GM12878 (cell line): ENCODE measurements around the gene TXNDC8. TPM values are rescaled to one million over a fixed set of nuclear protein-coding genes. Genes with fewer than 3 reads are reported as not detected.
A peak's percentile ranks its signal among the peaks of the same experiment; 100 is the strongest.

ENCODE experiments used
- ATF7 ChIP-seq: fragments of 450-650 bp; IDR thresholded peaks from 2 replicates; pipeline ENCODE4 v1.6.1; 2016; ENCODE audit warnings: low read depth, mild to moderate bottlenecking
- CEBPB ChIP-seq, 2 experiments: fragments of 150-350 bp in 1 of 2; IDR thresholded peaks; 2 replicates each; pipeline ENCODE4 v1.6.1; 2012 to 2014; ENCODE audit warnings: low read depth in 2 of 2, low read length in 2 of 2, borderline replicate concordance in 1 of 2, inconsistent platforms in 1 of 2
- ELK1 ChIP-seq: IDR thresholded peaks from 2 replicates; pipeline ENCODE4 v1.6.1; 2012; ENCODE audit warnings: low read depth, low read length, improper control_type of control experiment
- FOXM1 ChIP-seq: IDR thresholded peaks from 2 replicates; pipeline ENCODE4 v1.6.1; 2012; ENCODE audit warnings: low read depth, mild to moderate bottlenecking, inconsistent platforms, low read length, moderate library complexity
- GABPA ChIP-seq: IDR thresholded peaks from 2 replicates; pipeline ENCODE4 v1.6.1; 2014; ENCODE audit warnings: antibody characterized with exemption, low read depth, mild to moderate bottlenecking, inconsistent platforms
- KAT2A ChIP-seq: conservative IDR thresholded peaks from 2 replicates; pipeline ENCODE4 v1.6.1; 2011; ENCODE audit warnings: low read depth, low read length; ENCODE audit not compliant: control insufficient read depth
- MEF2A ChIP-seq: IDR thresholded peaks from 2 replicates; pipeline ENCODE4 v1.6.1; 2011; ENCODE audit warnings: low read depth, mild to moderate bottlenecking, low read length, moderate library complexity; ENCODE audit not compliant: insufficient read depth
- MYB ChIP-seq: fragments of 150-350 bp; IDR thresholded peaks from 2 replicates; pipeline ENCODE4 v1.6.1; 2014; ENCODE audit warnings: mild to moderate bottlenecking, low read depth, low read length, borderline replicate concordance
- NR2C2 ChIP-seq: IDR thresholded peaks from 2 replicates; pipeline ENCODE4 v1.6.1; 2011; ENCODE audit warnings: borderline replicate concordance, low read depth; ENCODE audit not compliant: control insufficient read depth, insufficient read length
- POLR2A ChIP-seq: IDR thresholded peaks from 2 replicates; pipeline ENCODE4 v1.6.1; 2011; ENCODE audit warnings: low read depth, mild to moderate bottlenecking, low read length
- RB1 ChIP-seq: fragments of 450-650 bp; formaldehyde crosslinking; IDR thresholded peaks from 2 replicates; pipeline ENCODE4 v1.6.1; 2017; ENCODE audit warnings: mild to moderate bottlenecking, borderline replicate concordance
- RBBP5 ChIP-seq: fragments of 200-600 bp; sonication (generic); conservative IDR thresholded peaks from 2 replicates; pipeline ENCODE4 v1.6.1; 2016
- RELB ChIP-seq: fragments of 450-650 bp; IDR thresholded peaks from 2 replicates; pipeline ENCODE4 v1.6.1; 2017; ENCODE audit warnings: low read depth, mild to moderate bottlenecking, moderate library complexity
- RFX5 ChIP-seq: IDR thresholded peaks from 2 replicates; pipeline ENCODE4 v1.6.1; 2011; ENCODE audit warnings: low read depth, low read length, improper control_type of control experiment
- RUNX3 ChIP-seq: IDR thresholded peaks from 2 replicates; pipeline ENCODE4 v1.6.1; 2012; ENCODE audit warnings: low read length, inconsistent platforms
- SIX5 ChIP-seq: IDR thresholded peaks from 2 replicates; pipeline ENCODE4 v1.6.1; 2011; ENCODE audit warnings: mild to moderate bottlenecking, low read depth, low read length, moderate library complexity; ENCODE audit not compliant: severe bottlenecking
- SREBF2 ChIP-seq: IDR thresholded peaks from 2 replicates; pipeline ENCODE4 v1.6.1; 2012; ENCODE audit warnings: mild to moderate bottlenecking, low read length
- STAT3 ChIP-seq: IDR thresholded peaks from 2 replicates; pipeline ENCODE4 v1.6.1; 2011; ENCODE audit warnings: low read depth, low read length, improper control_type of control experiment
- USF2 ChIP-seq: IDR thresholded peaks from 2 replicates; pipeline ENCODE4 v1.6.1; 2011; ENCODE audit warnings: low read depth, low read length, improper control_type of control experiment, borderline replicate concordance
- WRNIP1 ChIP-seq: IDR thresholded peaks from 2 replicates; pipeline ENCODE4 v1.6.1; 2011; ENCODE audit warnings: low read depth, low read length, improper control_type of control experiment, borderline replicate concordance
- YBX1 ChIP-seq: fragments of 450-650 bp; IDR thresholded peaks from 2 replicates; pipeline ENCODE4 v1.6.1; 2016; ENCODE audit warnings: antibody characterized with exemption
- ZNF217 ChIP-seq: fragments of 450-650 bp; IDR thresholded peaks from 2 replicates; pipeline ENCODE4 v1.6.1; 2017; ENCODE audit warnings: antibody characterized with exemption, mild to moderate bottlenecking
- ZNF687 ChIP-seq: fragments of 450-650 bp; IDR thresholded peaks from 2 replicates; pipeline ENCODE4 v1.6.1; 2017; ENCODE audit warnings: mild to moderate bottlenecking, moderate library complexity
- polyA plus RNA-seq, 11 experiments: library from polyadenylated mRNA; depleted of rRNA in 4 of 11; unstranded in 6 of 11; stranded (reverse) in 5 of 11; fragments of >200 nt; fragmentation: Nextera tagmentation in 4 of 11; fragmentation: Illumina TruSeq in 1 of 11; extraction: Ambion mirVana in 4 of 11; extraction: Trizol in 1 of 11; gene quantifications; 1 replicate in 1 of 11; 2 replicates in 10 of 11; pipeline versions ENCODE4 v1.2.1 to v1.2.3, GENCODE V29; 2011 to 2016; ENCODE audit warnings: inconsistent platforms in 2 of 11, missing spikeins in 2 of 11, low read depth in 1 of 11
- total RNA-seq, 4 experiments: library from RNA; depleted of rRNA in 3 of 4; stranded (reverse); fragments of >200 nt in 3 of 4; fragmentation: Illumina TruSeq in 1 of 4; extraction: Trizol in 1 of 4; gene quantifications; 2 replicates each; pipeline versions ENCODE4 v1.2.1 to v1.2.3, GENCODE V29; 2013 to 2021

Gene TXNDC8
- total and polyA plus RNA-seq, 10 of the 15 experiments (the other 5 are each of a cell fraction or from before 2014, with no cell fraction given): not detected

- no peak for TF ChIP-seq ZNF687
- TF ChIP-seq POLR2A: peak; percentile 53; the same call in 1 of the 2 replicates
- no peak for TF ChIP-seq RELB
- TF ChIP-seq RFX5: no peak
- no peak for TF ChIP-seq NR2C2
- no peak for TF ChIP-seq SREBF2
- TF ChIP-seq USF2: no peak
- no peak for TF ChIP-seq ELK1
- no peak for TF ChIP-seq GABPA
- no peak for TF ChIP-seq ZNF217
- no peak for TF ChIP-seq CEBPB (IDR thresholded peaks at IDR 0.05; ENCODE audit: borderline replicate concordance in 1 of 2, low read depth in 2 of 2, low read length in 2 of 2)
- TF ChIP-seq MEF2A: no peak
- no peak for TF ChIP-seq RBBP5
- no peak; the same call in 1 of the 2 replicates for TF ChIP-seq RUNX3
- no peak for TF ChIP-seq WRNIP1
- TF ChIP-seq STAT3: no peak
- no peak for TF ChIP-seq MYB
- no peak for TF ChIP-seq FOXM1
- TF ChIP-seq YBX1: no peak
- TF ChIP-seq SIX5: no peak
- no peak for TF ChIP-seq RB1
- no peak for TF ChIP-seq KAT2A
- 0 out of 2 replicates have a peak, but pooled peaks have one; percentile 3 for TF ChIP-seq ATF7
These were observed 80.4 kb downstream of the TXNDC8 start (continued) for GRCh38 chr9:110257097-110257841.
